Measurements from ENCODE around the gene SMYD1.

- no peak for TF ChIP-seq CTCF (IDR thresholded peaks at IDR 0.05)
- TF ChIP-seq, protein P1, sequence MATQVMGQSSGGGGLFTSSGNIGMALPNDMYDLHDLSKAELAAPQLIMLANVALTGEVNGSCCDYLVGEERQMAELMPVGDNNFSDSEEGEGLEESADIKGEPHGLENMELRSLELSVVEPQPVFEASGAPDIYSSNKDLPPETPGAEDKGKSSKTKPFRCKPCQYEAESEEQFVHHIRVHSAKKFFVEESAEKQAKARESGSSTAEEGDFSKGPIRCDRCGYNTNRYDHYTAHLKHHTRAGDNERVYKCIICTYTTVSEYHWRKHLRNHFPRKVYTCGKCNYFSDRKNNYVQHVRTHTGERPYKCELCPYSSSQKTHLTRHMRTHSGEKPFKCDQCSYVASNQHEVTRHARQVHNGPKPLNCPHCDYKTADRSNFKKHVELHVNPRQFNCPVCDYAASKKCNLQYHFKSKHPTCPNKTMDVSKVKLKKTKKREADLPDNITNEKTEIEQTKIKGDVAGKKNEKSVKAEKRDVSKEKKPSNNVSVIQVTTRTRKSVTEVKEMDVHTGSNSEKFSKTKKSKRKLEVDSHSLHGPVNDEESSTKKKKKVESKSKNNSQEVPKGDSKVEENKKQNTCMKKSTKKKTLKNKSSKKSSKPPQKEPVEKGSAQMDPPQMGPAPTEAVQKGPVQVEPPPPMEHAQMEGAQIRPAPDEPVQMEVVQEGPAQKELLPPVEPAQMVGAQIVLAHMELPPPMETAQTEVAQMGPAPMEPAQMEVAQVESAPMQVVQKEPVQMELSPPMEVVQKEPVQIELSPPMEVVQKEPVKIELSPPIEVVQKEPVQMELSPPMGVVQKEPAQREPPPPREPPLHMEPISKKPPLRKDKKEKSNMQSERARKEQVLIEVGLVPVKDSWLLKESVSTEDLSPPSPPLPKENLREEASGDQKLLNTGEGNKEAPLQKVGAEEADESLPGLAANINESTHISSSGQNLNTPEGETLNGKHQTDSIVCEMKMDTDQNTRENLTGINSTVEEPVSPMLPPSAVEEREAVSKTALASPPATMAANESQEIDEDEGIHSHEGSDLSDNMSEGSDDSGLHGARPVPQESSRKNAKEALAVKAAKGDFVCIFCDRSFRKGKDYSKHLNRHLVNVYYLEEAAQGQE (IDR thresholded peaks at IDR 0.05; ENCODE audit: insufficient read depth in 1 of 2, low read depth in 2 of 2, low read length in 1 of 2) = no peak
- no peak for TF ChIP-seq SIN3A (IDR thresholded peaks at IDR 0.05; ENCODE audit: borderline replicate concordance, insufficient read depth, low read depth, low read length)
- no peak for TF ChIP-seq POLR2AphosphoS5 (IDR thresholded peaks at IDR 0.05; ENCODE audit: low read depth, low read length)
- TF ChIP-seq TCF7L2 (IDR thresholded peaks at IDR 0.05; ENCODE audit: low read depth, low read length) = no peak
Observed at GRCh38 chr2:88053296-88053695, 14.3 kb upstream of the SMYD1 start.

Measured in Panc1 (cell line).